Measurements from ENCODE around the gene AGFG1.

DNA sequence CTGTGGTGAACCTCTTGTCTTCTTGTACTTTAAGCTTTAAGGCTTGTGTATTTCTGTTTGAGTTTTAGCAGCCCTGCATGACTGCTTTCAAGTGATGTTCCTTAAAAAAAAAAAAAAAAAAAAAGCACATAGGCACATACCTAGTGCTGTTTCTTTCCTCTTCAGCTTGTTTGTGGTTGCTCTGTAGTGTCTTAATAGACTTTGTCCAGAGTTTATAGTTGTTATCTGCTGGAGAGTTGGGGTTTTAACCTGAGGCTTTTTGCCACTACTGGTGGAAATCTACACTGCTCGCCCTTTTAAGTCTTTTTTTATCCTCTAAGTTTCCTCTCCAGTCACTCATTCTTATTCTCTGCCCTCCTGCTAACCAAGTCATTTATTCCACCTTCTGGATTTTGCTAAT lies 34.5 kb downstream of the AGFG1 start:
- TF ChIP-seq EZH2 (IDR thresholded peaks at IDR 0.05) (no peak), POLR2AphosphoS5 (IDR thresholded peaks at IDR 0.05; ENCODE audit: borderline replicate concordance, low read depth, low read length) (no peak), FOXP2 (optimal IDR thresholded peaks at IDR 0.05; ENCODE audit: control extremely low read depth, extremely low read length, insufficient read depth) (no peak)
